Neural progenitor cell (in vitro differentiated cells): ENCODE measurements around the gene MSLN.

Experiments used
- CTCF ChIP-seq: fragments of 200-600 bp; sonication (generic); IDR thresholded peaks from 2 replicates; pipeline ENCODE4 v1.5.1; 2017; ENCODE audit warnings: antibody characterized with exemption, mild to moderate bottlenecking
- EZH2phosphoT487 ChIP-seq: fragments of 200-600 bp; sonication (generic); IDR thresholded peaks from 2 replicates; pipeline ENCODE4 v1.6.1; 2017; ENCODE audit warnings: antibody characterized with exemption

GRCh38 chr16:795580-796229 lies 35.2 kb downstream of the MSLN start:
- TF ChIP-seq EZH2phosphoT487 (no peak), CTCF (no peak)
